NCI-H2081 treated with DMSO at 0.1 percent for 48 hours (cell line): ENCODE data around the gene ITM2A.

ENCODE experiments used
- DNase-seq: peaks from one replicate; lab custom pipeline; 2025; lab: John Stamatoyannopoulos, UW

The ITM2A gene

DNA sequence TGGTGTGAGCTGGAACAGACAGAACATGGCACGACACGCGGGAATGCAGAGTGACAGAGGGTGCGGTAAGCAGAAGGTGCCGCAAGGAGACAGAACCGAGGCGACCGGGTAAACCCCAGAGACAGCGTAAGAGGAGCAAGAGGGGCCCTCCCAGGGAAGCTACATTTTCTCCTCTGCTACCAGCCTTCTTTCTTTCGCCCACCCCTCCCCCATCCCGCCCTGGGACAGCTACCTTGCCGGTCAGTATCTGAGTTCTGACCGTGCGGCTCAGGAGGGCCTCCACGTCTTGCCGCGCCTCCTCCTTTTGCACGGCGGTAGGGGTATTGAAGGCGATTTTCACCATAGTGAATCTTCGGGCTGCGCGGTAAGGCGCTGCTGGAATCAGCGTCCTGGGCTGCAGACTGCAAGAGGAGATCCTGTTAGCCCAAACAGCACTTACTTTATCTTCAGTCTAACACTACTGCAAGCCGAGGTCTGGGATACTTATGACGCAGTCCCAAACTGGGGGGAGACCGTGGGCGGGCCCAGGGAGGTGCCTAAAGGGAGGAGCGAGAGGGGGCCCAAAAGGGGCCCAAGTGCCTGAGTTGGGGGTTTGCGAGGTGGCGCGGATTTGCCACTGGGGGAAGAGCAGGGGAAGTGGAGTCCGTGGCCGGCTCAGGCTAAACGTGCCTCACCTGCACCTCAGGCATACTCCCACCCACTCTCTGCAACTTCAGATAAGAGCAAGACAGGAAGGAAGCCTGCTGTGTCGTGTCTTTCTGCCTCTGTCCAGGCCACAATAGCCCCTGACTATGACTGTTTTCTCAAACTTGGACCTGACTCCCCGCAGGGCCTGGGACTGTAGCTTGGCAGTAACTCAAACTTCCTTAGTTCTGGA is at the start of gene ITM2A:
TSS of gene ITM2A (minus strand) at position 462 of the 877 bp plus-strand sequence. CDS start at position 343, 119 bp downstream.
- no peak for DNase-seq

- DNase-seq, result no peak
Observed at GRCh38 chrX:79415056-79415455, 47.9 kb upstream of the ITM2A start.

GRCh38 chrX:79413963-79414362 is 46.8 kb upstream of the ITM2A start:
- no peak for DNase-seq

GRCh38 chrX:79412972-79413371 is 45.8 kb upstream of the ITM2A start:
- DNase-seq, result no peak

DNA sequence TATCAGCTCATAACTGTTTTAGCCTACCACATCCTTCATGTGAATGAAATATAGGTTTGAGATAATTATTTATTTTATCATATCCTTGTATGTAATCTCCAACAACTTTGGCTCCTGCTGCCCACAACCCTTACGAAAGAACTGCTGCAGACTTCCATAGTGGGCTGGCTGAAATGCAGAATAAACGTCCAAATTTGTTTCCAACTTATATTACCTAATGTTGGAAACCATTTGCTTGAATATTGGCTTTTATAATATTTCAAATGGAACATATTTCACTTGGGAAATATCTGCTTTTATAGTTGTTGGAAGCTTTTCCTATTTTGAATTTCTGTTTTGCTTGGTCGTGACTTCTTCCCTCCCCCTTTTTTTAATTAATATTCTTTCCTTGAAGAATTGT is 45.0 kb upstream of the ITM2A start:
- no peak for DNase-seq

- no peak for DNase-seq
Observed at GRCh38 chrX:79409657-79410056, 42.5 kb upstream of the ITM2A start.

DNA sequence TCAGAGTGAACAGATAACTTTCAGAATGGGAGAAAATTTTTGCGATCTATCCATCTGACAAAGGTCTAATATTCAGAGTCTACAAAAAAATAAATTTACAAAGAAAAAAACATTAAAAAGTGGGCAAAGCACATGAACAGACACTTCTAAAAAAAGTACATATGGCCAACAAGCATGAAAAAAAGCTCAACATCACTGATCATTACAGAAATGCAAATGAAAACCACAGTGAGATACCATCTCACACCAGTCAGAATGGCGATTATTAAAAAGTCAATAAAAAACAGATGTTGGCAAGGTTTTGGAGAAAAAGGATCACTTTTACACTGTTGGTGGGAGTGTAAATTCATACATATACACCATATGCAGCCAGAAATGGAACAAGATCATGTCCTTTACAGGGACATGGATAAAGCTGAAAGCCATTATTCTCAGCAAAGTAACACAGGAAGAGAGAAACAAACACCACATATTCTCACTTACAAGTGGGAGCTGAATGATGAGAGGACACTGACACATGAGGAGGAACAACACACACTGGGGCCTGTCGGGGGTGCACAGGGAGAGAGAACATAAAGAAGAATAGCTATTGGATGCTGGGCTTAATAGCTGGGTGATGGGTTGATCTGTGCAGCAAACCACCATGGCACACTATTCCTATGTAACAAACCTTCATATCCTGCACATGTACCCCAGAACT is 41.6 kb upstream of the ITM2A start:
- no peak for DNase-seq

DNA sequence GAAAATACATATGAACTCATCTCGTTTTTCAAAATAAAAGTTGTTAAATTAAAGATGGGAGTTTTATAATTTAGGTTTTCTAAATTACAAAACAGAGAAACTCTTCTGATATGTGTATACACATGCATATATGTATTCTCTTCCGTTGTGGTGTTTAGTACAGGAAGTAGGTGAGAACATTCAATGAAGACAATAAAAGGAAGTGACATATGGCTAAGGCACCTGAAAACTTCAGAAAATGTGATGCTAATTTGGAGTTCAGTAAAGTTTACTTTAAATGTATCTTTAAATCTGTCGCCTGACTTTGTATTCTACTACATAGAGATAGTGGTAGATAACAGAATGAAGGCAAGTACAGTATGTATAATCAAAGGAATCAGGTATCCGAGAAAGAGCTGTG is 33.5 kb upstream of the ITM2A start:
- DNase-seq, result no peak

DNA sequence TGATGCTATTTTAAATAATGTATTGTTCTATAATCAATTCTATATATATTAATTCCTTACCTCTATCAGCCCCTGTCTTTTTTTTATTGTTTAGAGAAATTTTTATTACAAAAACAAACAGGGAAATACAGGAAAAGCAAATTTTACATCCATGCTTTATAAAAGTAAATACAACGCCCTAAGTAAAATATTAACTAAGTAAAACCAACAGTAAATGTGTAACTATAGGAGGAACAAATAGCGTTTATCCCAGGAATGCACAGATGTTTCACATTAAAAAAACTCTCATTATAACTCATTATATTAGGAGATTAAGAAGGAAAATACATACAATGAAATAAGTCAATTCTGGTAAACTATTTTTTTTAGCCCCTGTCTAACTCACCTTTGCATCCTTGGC is 8.2 kb upstream of the ITM2A start:
- no peak for DNase-seq

- no peak for DNase-seq
Observed at GRCh38 chrX:79371640-79372039, 4.5 kb upstream of the ITM2A start.

GRCh38 chrX:79371101-79371500 is 4.0 kb upstream of the ITM2A start:
- no peak for DNase-seq

DNA sequence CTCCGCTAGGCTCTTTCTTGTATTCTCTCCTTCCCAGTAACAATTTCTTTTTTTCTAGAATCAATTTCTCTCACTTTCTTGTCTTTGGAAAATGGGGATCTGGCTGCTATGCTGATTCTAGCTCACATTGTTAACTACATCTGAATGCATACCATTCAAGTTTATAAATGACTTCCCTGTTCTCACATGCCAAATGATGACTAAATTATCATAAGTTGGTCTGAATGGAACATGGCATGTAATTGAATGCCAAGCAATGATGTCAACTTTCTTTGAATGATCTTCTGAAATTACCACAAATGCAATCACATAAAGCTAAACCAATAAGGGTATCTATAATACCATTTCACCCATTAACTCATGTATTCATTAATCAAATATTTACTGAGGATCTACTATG is 2.7 kb upstream of the ITM2A start:
- no peak for DNase-seq

- no peak for DNase-seq
Observed at GRCh38 chrX:79368441-79368840, 1.3 kb upstream of the ITM2A start.

DNA sequence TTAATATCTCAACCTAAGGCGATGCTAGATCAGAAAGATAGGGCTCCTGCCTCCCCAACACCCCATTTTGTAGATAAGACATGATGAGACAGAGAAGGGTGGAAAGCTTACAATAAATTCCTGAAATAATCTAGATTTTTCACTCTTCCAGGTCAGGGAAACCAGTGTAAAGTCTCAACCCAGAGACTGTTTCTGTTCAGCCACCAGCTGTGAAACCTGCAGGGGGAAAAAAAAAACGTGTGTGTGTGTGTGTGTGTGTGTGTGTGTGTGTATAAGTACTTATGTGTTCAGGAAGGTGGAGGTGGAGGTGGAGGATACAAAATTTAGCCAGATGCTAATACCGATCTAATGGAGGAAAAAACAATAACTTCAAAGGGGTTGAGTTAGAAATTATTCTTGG is 773 bp upstream of the ITM2A start:
- DNase-seq, result no peak

DNA sequence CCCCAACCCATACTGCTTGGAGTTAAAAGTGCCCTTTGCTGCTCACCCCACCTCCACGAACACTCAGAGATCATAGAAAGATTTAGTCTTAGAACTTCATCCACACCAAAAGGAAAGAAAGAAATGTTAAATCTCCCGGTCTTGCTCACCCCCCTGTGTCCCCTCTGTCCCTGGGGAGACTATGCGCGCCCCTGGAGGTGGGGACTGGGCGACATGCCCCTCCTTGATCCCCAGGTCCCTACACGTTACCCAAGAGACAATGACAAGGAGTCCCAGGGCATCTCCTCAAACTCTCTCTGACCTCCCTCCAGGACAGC is 620 bp downstream of the ITM2A start:
- DNase-seq, result no peak

- DNase-seq, result no peak
Observed at GRCh38 chrX:79365591-79365990, 1.5 kb downstream of the ITM2A start.

- no peak for DNase-seq
Observed at GRCh38 chrX:79364306-79364705, 2.8 kb downstream of the ITM2A start.

DNA sequence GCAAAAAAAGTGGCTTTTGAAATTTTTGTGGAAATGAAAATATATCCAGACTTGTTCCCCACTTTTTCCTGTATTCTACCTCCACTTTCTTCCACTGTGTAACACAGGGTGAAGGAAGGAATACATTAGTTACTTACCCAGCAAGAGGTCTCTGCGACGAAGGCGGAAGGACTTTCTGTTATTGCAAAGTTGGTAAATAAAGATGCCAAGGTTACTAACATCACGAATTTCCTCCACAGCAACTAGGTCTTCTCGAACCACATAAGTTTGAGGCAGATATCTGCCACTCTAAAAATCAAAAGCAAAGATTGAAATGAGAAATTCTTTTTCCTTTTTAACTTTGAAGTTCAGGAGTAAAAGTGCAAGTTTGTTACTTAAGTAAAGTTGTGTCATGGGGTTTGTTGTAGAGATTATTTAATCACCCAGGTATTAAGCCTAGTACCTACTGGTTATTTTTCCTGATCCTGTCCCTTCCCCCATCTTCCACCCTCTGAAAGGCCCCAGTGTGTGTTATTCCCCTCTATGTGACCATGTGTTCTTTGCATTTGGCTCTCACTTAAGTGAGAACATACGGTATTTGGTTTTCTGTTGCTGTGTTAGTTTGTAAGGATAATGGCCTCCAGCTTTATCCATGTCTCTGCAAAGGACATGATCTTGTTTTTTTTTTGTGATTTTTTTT is 5.8 kb downstream of the ITM2A start:
- no peak for DNase-seq

DNA sequence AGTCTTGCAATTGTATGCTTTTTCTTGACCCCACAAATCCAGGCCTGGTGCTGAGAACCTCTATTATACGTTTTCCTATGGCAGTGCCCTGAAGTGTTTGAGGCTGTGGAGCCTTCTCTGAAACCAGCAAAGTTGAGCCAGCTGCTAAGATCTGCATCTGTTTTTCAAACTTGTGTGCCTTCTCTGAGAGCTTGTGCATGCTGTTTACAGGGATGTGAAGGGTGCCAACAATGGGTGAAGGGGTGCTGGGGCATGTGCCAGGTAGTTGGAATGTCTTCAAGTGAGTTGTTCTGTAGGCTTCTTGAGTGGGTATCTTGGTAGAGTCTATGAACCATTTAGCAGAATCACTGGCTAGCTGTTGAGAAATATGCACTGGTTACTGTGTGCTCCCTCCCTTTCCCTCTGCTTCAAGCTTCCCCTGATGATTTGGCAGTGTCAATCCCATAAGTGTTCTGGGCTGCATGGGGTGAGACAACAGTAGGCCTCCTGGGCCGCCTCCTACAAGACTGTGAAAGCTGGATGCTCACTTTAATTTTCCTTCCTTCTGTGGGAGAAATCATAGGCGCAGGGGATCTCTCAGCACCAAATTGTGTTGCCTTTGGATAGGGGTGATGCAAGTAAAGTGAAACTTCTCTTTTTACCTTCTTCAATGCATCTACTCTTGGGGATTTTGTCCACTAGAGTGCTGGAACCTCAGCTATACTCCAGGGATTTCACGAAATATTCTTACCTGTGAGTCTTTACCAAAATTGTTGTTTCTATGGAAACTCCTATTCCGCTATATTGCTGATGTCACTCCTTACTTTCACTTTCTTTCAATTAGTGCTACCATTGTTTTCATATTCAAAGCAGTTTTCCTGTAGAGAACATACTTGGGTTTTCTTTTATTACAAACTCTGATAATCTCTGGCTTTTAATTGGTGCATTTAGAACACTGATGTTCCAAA is 30.0 kb downstream of the ITM2A start:
- DNase-seq, result no peak

GRCh38 chrX:79330022-79330421 is 37.1 kb downstream of the ITM2A start:
- no peak for DNase-seq

DNA sequence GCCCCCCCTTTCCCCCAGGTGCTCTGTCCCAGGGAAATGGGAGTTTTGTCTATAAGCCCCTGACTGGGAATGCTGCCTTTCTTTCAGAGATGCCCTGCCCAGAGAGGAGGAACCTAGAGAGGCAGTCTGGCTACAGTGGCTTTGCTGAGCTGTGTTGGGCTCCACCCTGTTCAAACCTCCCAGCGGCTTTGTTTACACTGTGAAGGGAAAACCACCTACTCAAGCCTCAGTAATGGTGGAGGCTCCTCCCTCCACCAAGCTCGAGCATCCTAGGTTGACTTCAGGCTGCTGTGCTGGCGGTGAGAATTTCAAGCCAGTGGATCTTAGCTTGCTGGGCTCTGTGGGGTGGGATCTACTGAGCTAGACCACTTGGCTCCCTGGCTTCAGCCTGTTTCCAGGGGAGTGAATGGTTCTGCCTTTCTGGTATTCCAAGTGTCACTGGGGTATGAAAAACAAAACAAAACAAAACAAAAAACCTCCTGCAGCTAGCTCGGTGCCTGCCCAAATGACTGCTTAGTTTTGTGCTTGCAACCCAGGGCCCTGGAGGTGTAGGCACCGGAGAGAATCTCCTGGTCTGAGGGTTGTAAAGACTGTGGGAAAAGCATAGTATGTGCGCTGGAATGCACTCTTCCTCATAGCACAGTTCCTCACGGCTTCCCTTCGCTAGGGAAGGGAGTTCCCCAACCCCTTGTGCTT is 41.7 kb downstream of the ITM2A start:
- no peak for DNase-seq
